ENCODE measurements around the gene SPTBN1.

The SPTBN1 gene

DNA sequence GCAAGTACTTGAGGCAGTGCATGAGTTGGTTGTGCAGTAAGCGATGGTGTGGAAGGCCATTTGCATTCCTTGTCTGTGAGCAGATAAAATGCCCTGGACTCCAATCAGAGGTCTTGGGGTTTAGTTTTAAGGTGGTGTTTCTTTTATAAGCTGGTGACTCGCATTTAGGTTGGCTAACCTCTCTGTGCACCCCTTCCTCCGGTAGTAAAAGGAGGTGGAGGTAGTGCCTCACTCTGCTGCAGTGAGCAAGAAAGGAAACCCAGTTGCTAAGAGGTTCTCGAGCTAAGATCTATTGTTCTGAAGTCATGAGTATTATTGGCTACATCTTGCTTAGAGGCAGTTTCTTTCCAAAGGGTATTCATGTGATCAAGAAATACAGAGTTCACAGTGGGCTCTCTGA is 193.1 kb downstream of the SPTBN1 start:
- no peak for DNase-seq

DNA sequence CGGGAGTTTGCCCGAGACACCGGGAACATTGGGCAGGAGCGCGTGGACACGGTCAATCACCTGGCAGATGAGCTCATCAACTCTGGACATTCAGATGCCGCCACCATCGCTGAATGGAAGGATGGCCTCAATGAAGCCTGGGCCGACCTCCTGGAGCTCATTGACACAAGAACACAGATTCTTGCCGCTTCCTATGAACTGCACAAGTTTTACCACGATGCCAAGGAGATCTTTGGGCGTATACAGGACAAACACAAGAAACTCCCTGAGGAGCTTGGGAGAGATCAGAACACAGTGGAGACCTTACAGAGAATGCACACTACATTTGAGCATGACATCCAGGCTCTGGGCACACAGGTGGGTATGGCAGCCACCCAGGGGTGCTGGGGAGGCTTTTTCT is 193.5 kb downstream of the SPTBN1 start:
- no peak for DNase-seq

DNA sequence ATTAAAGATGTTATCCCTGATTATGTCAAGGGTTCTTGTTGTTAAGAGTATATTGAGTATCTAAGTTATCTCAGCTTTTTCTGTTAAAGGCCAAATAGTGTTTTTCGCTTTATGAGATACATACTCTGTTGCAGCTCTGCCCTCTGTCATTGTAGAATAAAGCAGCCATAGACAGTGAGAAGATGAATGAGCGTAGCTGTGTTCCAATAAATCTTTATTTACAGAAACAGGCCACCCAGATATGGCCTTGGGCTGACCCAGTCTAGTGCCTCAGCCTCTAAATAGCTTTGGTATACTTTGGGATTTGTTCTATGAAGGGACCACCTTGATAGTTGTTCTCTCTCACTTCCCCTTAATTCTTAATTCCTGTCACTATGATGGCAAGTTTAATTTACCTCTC is 194.5 kb downstream of the SPTBN1 start:
- DNase-seq, result no peak

GRCh38 chr2:54651291-54651690 is 195.2 kb downstream of the SPTBN1 start:
- DNase-seq, result no peak

DNA sequence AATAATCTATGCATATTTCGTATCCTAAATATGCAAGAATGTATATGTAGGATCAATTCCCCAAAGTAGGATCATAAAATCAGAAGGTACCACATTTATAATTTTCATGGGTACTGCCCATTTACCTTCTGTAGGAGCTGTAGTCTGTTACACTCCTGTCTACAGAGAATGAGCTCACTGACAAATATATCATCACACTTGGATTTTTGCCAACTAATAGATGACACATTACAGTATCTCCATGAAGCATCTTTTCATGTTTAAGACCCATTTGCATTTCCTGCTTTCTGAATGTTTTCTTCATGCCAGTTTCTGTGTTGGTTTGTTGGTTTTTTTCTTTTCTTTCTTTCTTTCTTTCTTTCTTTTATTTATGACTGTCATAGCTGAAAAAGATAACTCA is 196.4 kb downstream of the SPTBN1 start:
- no peak for DNase-seq

DNA sequence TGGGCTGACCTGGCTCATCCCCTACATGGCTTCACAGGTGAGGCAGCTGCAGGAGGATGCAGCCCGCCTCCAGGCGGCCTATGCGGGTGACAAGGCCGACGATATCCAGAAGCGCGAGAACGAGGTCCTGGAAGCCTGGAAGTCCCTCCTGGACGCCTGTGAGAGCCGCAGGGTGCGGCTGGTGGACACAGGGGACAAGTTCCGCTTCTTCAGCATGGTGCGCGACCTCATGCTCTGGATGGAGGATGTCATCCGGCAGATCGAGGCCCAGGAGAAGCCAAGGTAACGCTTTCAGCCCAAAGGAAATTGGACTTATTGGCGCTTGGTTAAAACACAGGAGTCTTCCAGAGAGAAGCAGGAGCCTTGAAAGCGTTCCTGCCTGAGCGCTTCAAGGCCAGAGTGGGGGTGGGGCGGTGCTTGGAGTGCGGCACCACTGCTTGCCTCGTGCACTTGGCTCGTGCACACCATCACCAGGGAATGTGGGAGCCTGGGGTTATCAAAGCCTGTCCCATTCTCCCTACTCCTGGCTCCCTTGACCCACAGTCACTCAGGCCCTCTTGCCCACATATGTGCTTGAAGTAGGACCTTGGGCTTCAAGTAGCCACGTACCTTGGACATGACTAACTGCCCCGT is 197.6 kb downstream of the SPTBN1 start:
- no peak for DNase-seq

DNA sequence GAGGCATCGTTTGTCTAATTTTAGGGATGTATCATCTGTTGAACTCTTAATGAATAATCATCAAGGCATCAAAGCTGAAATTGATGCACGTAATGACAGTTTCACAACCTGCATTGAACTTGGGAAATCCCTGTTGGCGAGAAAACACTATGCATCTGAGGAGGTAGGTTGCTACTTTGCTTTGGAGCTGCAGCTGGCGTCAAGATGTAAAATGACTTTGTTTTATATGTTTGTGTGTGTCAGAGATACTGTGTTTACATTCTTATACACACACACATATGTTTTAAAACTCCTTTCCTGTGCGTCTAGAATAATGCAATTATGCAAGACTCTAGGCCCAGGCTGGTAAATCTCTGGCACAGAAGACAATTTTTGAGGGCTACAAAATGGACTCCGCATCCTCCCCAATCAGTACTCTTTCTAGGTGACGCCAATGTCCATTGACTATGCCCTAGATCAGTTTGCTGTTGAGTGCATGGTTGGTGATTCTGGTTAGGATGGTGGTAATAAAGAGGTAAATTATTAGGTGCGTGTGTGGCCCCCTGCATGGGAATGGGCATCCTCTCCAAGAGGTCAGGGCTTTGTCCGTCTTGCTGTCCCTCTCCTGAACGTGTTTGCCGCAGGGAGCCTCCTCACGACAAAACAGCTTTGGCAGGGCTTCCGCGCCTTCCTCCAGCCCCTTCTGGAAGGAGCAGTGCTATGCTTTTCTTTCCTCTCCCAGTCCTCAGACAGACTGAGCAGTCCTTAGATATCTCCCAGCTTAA is 199.1 kb downstream of the SPTBN1 start:
- no peak for DNase-seq

- DNase-seq, result no peak
These were observed 200.7 kb downstream of the SPTBN1 start for GRCh38 chr2:54656863-54657262.

DNA sequence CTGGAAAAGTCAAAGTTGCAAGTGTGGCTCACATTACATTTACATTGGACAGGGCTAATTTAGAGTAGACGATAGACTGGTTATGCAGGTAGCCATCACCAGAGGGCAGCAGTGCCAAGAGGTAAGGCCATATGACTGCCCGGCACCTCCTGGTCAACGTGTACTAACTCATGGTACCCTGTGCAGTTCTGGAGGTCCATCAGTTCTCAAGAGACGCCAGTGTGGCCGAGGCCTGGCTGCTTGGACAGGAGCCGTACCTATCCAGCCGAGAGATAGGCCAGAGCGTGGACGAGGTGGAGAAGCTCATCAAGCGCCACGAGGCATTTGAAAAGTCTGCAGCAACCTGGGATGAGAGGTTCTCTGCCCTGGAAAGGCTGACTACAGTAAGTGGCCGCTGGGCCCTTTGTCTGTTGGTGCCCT is 201.5 kb downstream of the SPTBN1 start:
- peak in 8 of 56 donors; percentile 12 to 47 (median 27) for DNase-seq

DNA sequence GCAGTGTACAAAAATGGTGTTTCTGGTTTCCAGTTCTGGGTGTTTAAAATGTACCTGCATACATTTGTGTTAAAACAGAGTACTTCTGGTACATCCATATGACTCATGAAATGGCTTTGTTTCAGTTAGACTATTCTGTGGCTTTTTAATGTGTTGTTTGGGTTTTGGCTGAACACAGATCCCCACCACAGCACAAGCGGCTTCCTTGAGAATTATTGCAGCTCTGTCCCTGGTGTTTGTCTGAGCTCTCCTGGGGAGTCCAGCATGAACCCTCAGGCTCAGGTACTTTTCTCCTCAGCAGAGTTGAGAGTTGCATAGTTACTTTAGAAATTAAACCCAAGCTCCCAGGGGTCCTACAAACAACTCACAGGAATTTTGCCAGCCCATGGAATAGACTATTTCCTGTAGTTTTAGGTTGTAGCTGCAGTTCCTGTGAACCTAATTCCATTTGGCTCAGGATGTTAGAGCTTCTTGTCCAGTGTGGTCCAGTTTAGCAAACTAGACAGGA is 202.5 kb downstream of the SPTBN1 start:
- no peak for DNase-seq

DNA sequence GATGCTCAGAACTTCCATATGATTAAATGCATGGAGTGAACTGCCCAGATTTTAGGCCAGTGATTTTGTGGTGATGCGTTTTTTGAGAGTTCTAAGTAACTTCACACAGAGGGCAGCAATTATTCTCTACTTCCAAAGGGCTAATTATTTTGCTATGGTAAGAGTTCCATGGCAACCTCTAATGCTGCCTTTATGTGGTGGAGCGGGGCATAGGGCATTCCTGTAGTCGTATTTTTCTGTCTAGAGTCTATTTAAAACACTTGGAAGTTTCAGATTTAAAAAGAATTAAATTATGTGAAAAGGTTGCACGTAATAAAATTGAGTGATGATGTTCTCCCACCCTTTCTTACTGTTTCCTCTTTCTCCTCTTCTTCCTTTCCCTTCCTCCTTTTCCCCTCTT is 203.4 kb downstream of the SPTBN1 start:
- DNase-seq, result no peak

DNA sequence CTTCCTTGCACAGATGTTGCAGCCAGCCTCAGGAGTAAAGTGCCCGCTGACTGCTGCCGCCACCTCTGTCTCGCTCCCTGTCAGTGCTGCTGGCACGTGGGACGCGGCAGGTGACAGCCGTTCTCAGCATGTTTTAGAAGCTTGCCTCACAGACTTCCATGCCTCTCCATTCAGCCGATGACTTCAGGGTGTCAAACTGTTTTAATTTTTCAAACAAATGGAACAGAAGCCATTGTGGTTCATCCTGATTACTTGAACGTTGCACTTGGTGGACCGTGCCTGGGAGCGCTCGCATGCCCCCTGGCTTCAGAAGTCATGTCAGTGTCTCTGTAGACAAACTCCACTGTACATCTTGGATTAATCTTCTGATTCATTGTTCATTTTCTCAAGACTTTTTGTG is 204.6 kb downstream of the SPTBN1 start:
- DNase-seq, result peak in 7 of 56 donors; percentile 16 to 56 (median 32)

DNA sequence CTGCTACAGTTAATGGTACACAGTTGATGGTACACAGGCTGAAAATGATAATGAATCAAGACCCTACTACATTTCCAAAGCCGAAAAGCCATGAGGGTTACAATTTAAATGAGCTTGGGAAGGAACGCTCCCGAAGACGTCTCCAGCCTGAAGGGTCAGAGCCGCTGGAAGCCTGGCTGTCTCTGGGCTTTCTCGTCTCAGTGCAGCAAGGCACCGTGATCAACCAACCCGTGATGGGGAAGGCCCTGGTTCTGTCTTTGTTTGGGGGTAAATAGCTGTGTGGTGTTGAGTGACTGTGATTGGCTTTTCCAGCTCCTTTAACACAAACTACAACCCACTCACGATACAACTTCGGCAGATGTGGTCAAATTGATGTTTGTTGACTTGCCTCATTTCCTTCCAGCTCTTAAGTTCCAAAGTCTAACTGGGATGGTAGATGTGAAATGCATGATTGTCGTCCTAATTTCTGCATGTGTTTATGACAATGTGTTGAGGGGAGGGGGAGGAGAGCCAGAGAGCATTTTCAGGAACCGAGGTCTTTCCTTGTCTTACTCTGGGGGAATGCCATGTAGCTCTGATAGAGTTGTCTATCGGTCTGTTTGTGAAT is 207.4 kb downstream of the SPTBN1 start:
- no peak for DNase-seq

DNA sequence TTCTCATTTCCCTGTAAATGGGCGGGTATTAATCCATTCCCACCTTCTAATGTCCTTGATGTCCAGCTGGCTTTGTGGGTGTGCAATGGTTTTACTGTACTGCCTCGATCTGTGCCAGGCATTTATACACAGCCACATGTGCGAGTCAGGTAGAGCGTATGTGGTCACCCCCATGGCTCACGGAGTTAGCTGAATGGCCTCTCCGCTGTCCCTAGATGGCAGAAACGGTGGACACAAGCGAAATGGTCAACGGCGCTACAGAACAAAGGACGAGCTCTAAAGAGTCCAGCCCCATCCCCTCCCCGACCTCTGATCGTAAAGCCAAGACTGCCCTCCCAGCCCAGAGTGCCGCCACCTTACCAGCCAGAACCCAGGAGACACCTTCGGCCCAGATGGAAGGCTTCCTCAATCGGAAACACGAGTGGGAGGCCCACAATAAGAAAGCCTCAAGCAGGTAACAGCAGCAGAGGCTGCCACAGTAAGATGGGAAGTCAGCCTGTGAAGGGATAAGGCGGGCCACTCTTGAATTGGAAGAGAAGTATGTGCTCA is 208.2 kb downstream of the SPTBN1 start:
- DNase-seq, result no peak

DNA sequence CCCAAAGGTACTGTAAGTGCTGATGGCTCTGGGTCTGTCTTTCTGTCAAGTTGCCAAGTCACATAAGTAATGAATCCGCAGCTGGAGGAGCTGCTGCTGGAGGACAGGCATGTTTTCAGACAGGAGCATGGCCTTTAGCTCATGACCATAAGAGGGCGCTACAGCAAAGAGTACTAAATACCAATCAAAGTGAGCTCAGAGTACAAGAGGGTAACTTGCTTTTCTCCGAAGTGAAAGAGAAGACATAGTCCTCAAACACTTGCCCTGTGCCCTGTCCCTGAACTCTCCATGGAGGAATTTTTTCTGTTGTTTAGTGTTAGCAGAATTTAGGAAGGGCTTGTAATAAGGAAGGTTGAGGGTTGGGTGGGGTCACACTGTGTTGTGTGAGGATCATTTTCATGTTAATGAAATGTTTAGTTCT is 209.3 kb downstream of the SPTBN1 start:
- no peak for DNase-seq

GRCh38 chr2:54666131-54666633 is 210.1 kb downstream of the SPTBN1 start:
- no peak for DNase-seq

GRCh38 chr2:54666634-54667265 is 210.6 kb downstream of the SPTBN1 start:
- DNase-seq, result peak in 50 of 56 donors; percentile 21 to 83 (median 58)

DNA sequence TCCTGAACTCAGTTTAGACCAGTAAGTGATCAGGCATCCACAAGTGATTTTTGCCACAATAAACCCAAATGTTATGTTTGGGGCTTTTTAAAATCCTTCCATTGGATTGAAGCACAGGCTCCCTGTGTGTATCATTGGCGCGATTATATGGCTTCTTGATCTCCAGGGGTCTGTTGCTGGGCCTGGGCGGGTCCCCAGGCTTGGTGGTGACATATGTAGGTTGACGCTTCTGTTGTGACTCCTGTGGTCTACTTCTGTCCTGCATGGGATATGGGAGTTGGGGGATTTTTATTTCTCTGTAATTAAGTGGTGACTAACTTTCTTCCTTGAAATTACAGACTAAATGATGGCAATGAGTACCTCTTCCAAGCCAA is 211.1 kb downstream of the SPTBN1 start:
- no peak for DNase-seq

- no peak for DNase-seq
These were observed 211.9 kb downstream of the SPTBN1 start for GRCh38 chr2:54667726-54668650.

GRCh38 chr2:54668711-54669110 is 212.6 kb downstream of the SPTBN1 start:
- no peak for DNase-seq

All from amygdala (tissue), 56 donors.